Measurements from ENCODE around the gene CHKA. TPM values are rescaled to one million over a fixed set of nuclear protein-coding genes. Genes with fewer than 3 reads are reported as not detected.
A peak's percentile ranks its signal among the peaks of the same experiment; 100 is the strongest.

Gene CHKA
- total and polyA plus RNA-seq, 4 experiments from 2014 or later: 1.5 to 2.7 (median 2.6) TPM

DNA sequence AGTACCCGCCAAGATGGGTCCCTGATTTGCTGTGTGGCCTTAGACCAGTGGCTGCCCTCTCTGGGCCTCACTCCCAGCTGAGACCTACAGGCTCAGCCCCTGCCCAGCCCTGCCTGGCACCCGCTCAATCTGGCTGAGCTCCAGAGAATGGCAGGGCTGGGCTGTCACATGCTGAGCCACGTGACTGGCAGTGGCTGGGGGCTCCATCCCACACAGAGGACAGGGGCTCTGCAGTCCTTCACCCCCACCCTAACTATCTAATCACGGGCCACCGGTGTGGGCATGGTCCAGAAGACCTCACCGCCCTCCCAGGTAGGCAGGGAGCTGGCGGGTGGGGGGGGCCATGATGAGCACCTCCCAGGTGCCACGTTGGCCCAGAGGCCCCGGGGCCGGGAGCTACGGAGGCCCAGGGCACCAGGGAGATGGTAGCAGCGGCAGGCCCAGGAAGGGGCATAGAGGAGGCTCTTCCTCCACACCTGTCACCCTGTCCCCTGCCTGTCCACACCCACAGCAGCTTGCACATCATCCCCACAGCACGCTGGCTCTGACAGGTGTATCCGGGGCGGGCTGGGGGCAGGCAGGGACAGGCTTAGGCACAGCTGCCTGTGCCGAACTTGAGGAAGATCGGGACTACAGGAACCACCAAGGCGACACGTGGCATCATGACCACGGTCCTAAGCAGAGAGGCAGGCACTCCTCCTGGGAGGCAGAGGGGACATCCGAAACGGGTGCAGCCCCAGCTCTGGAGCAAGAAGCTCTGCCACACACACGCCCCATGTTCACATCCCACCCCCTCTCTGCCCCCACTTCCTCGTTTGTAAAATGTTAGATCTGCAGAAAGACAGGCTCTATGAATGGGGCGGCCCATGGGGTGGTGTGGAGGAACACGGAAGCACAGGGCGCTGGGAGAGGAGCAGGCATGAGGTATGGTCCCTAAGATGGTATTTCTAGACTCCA lies 112.5 kb downstream of the CHKA start:
- Mint-ChIP-seq H3K27ac (peak overlapping the region in 3 of 7 donors; percentile 3 to 66 (median 14)), H3K27me3 (no peaks in the 10 kb centered on the region), H3K9me3 (no peaks in the 10 kb centered on the region), H3K4me1 (peaks cover 2 to 11% (median 8%) of the 10 kb centered on the region in 4 donors), H3K36me3 (no peaks in the 10 kb centered on the region), H3K4me3 (no peak overlapping the region)
- DNase-seq: peak in 1 of 5 donors; percentile 43
- ChIA-PET POLR2A (ENCODE audit: partially characterized antibody) (no interaction called here), CTCF (ENCODE audit: partially characterized antibody) (no interaction called here)
- H3K4me1 ChIP-seq (ENCODE audit: insufficient read depth, low read length): peaks cover 11% of the 10 kb centered on the region
- H3K27me3 ChIP-seq (ENCODE audit: insufficient read depth, low read length): no peaks in the 10 kb centered on the region
- no peaks in the 10 kb centered on the region for H3K9me3 ChIP-seq (ENCODE audit: control insufficient read depth in 1 of 2, low read length in 2 of 2)
- intact Hi-C loops (cut with micrococcal nuclease): no loop called here
- no peak overlapping the region for H3K4me3 ChIP-seq (ENCODE audit: low read length in 2 of 2)
- H3K36me3 ChIP-seq (ENCODE audit: insufficient read depth, low read length): no peaks in the 10 kb centered on the region
- no peak overlapping the region for H3K27ac ChIP-seq (ENCODE audit: low read depth, low read length)

DNA sequence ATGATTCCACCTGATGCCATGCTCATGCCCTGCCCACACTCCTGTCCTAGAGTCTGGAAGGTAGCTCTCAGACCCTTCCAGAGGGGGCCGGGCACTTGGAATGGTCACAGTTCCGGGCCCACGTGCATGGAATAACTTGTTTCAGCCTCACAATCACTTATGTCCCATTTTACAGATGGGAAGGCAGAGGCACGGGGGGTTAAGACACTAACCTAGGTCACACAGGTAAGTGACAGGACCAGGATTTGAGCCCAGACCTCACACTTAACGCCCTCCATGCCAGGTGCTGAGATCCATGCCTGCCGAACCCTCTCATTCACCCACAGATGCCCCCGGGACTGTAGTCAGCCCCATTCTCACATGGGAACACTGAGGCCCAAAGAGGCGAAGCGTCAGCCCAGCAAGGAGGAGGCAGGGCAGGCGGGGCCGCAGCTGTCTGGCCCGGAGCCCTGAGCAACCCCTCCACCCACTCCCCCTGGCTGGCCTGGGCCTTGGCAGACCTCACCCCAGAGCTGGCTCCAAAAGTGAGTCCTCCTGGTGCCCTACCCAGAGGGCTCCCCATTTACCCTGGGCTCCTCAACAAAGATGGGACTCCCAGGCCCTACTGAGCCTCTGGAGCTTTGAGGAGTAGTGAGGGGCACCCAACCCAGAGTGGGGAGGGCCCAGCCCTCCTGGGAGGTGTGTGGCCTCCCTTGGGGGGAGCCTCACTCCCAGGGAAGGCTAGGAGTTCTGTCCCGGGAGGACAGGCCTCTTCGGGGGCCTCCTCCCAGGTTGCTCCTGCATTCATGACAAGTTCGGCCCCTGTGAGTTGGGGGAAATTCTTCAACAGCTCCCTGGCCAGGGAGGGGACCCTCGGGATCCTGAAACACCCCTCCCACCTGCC lies 113.4 kb downstream of the CHKA start:
- CTCF ChIA-PET (ENCODE audit: partially characterized antibody): no interaction called here
- Mint-ChIP-seq H3K27ac (no peak overlapping the region), H3K4me1 (peaks cover 5 to 14% (median 10%) of the 10 kb centered on the region in 4 donors), H3K27me3 (no peaks in the 10 kb centered on the region), H3K4me3 (no peak overlapping the region), H3K36me3 (no peaks in the 10 kb centered on the region), H3K9me3 (peaks cover 0 to under 1% (median 0%) of the 10 kb centered on the region in 8 donors)
- no peaks in the 10 kb centered on the region for H3K9me3 ChIP-seq (ENCODE audit: control insufficient read depth in 1 of 2, low read length in 2 of 2)
- POLR2A ChIA-PET (ENCODE audit: partially characterized antibody): no interaction called here
- DNase-seq: peak in 1 of 5 donors; percentile 9
- H3K36me3 ChIP-seq (ENCODE audit: insufficient read depth, low read length): no peaks in the 10 kb centered on the region
- H3K27ac ChIP-seq (ENCODE audit: low read depth, low read length): no peak overlapping the region
- H3K27me3 ChIP-seq (ENCODE audit: insufficient read depth, low read length): no peaks in the 10 kb centered on the region
- H3K4me3 ChIP-seq (ENCODE audit: low read length in 2 of 2): no peak overlapping the region
- peaks cover 11% of the 10 kb centered on the region for H3K4me1 ChIP-seq (ENCODE audit: insufficient read depth, low read length)
- intact Hi-C loops (cut with micrococcal nuclease): no loop called here

DNA sequence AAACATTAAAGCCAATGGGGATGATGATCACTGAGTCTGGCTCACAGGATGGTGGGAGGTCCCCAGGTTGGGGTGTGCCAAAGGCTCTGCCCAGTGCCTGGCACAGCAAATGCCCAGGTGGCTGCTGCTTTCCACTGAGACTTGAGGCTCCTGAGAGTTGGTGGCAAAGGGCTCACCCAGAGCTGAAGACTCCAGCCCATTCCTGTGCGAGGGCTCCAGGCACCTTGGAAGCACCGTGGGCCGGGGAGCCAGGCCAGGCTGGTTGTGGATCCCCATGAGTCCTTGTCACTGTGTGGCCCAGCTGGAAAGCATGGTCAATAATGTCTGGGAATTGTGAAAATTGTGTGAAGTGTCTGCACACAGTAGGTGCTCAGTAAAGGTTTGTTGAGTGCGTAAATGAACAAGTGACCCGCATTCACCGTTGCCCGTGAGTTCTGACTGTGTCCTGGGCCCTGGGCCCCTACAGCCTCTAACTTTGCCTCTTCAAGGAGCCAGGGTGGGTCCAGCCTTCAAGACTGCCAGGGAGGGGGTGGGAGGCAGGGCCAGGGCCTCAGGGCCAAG lies 114.5 kb downstream of the CHKA start:
- no peaks in the 10 kb centered on the region for H3K27me3 ChIP-seq (ENCODE audit: insufficient read depth, low read length)
- Mint-ChIP-seq H3K36me3 (no peaks in the 10 kb centered on the region), H3K4me1 (peaks cover 8 to 22% (median 15%) of the 10 kb centered on the region in 4 donors), H3K27ac (peak overlapping the region in 1 of 7 donors; percentile 41), H3K27me3 (no peaks in the 10 kb centered on the region), H3K9me3 (peaks cover 0 to 3% (median 0%) of the 10 kb centered on the region in 8 donors), H3K4me3 (peak overlapping the region in 2 of 8 donors; percentile 12 to 30)
- H3K4me3 ChIP-seq (ENCODE audit: low read length in 2 of 2): no peak overlapping the region
- H3K27ac ChIP-seq (ENCODE audit: low read depth, low read length): no peak overlapping the region
- CTCF ChIA-PET (ENCODE audit: partially characterized antibody): no interaction called here
- no peaks in the 10 kb centered on the region for H3K9me3 ChIP-seq (ENCODE audit: control insufficient read depth in 1 of 2, low read length in 2 of 2)
- POLR2A ChIA-PET (ENCODE audit: partially characterized antibody): no interaction called here
- intact Hi-C loops (cut with micrococcal nuclease): no loop called here
- H3K36me3 ChIP-seq (ENCODE audit: insufficient read depth, low read length): no peaks in the 10 kb centered on the region
- no peak for DNase-seq
- peaks cover 11% of the 10 kb centered on the region for H3K4me1 ChIP-seq (ENCODE audit: insufficient read depth, low read length)

DNA sequence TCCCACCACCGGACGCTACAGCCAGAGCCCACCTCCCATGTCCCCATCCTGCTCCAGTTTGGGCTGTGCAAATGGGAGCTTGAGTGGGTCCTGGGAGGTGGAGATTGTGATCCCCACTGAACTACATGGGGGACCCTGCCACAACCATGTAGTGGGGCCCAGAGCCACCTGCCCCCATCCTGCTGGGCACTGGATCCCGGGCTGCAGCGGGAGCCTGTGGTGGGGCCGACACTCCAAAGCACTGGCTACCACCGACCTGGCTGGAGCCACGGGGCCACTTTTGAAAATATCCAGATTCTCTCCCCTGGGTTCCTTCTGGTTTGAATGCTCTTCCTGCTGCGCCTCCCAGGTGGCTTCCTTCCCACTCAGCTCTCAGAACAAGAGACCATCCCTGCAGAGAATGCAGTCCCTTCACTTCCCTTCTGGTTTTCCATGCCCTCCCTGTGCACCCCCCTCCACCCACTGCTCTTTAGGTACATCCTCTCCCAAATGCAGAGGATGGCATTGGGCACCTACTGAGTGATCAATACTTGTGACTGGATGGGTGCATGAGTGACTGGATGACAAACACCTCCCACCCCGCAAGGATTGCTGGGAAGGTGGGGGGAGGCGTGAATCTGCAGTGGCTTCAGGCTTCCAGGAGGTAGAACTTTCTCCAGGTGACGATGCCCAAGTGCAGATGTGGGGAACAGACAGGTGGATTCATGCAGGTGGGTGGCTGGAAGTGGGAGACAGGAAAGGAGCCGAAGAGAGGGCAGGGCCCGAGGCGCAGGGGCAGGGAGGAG lies 116.4 kb downstream of the CHKA start:
- peak overlapping the region; percentile 53 to 89 (median 80) for H3K27ac Mint-ChIP-seq
- Histone ChIP-seq H3K36me3 (ENCODE audit: insufficient read depth, low read length) (no peaks in the 10 kb centered on the region), H3K4me1 (ENCODE audit: insufficient read depth, low read length) (peaks cover 11% of the 10 kb centered on the region), H3K4me3 (ENCODE audit: low read length in 2 of 2) (peak overlapping the region; percentile 52 to 59), H3K9me3 (ENCODE audit: control insufficient read depth in 1 of 2, low read length in 2 of 2) (no peaks in the 10 kb centered on the region), H3K27me3 (ENCODE audit: insufficient read depth, low read length) (no peaks in the 10 kb centered on the region), H3K27ac (ENCODE audit: low read depth, low read length) (no peak overlapping the region)
- DNase-seq: peak in 1 of 5 donors; percentile 33
- ChIA-PET POLR2A (ENCODE audit: partially characterized antibody) (interaction anchor here (2.2 kb wide), 1 partner anchor 35 kb away, joined by 12 read pairs; the partner anchor contains the start of gene TCIRG1), CTCF (ENCODE audit: partially characterized antibody) (no interaction called here)
- H3K36me3 Mint-ChIP-seq: no peaks in the 10 kb centered on the region
- intact Hi-C loops (cut with micrococcal nuclease): loop anchor here (1.0 to 5.0 kb wide), 3 partner anchors 26 to 208 kb away; partner anchors contain the start of genes KMT5B and NDUFS8
- H3K4me1 Mint-ChIP-seq: peaks cover 8 to 28% (median 15%) of the 10 kb centered on the region in 4 donors
- peak overlapping the region; percentile 86 to 94 (median 88) for H3K4me3 Mint-ChIP-seq
- H3K27me3 Mint-ChIP-seq: no peaks in the 10 kb centered on the region
- H3K9me3 Mint-ChIP-seq: peaks cover 0 to 3% (median 0%) of the 10 kb centered on the region in 8 donors

DNA sequence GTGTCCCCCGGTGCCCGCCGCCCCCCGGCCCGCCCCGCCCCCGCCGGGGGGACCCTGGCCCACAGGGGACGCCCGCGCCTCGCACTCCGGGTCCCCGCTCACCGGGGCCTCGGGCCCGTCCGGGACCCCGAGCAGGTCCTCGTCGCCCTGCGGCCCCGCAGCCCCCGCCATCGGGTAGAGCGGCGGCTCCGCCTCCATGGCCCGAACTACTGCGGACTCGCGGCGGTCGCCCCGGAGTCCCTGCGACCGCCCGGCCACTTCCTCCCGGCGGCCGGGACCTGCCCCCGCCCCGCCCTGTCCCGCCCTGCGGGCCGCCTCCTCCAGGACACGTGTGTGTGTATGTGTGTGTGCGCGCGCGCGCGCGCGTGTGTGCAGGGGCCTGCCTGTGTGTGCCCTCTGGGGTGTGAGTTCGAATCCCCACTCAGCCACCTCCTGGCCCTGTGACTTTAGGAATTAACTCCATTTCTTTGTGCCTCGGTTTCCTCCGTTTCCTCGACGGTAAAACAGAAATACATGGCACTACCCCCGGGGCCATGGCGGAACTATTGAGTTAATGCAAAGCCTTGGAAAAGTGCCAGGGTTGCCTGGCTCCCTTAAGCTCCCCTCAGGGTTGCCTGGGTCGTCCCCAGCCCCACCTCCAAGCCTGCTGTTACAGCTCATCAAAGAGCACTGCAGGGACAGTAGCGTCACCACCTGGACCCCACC lies 117.2 kb downstream of the CHKA start, which contains the start of gene UNC93B1:
Gene UNC93B1 (minus strand): TSS at position 252 of the 705 bp plus-strand sequence. CDS start 54 bp downstream, at position 198.
- Histone ChIP-seq H3K27me3 (ENCODE audit: insufficient read depth, low read length) (no peaks in the 10 kb centered on the region), H3K4me3 (ENCODE audit: low read length in 2 of 2) (peak within 1 kb of the TSS; percentile 52 to 59), H3K27ac (ENCODE audit: low read depth, low read length) (no peak within 1 kb of the TSS), H3K36me3 (ENCODE audit: insufficient read depth, low read length) (no peaks in the 10 kb centered on the region), H3K9me3 (ENCODE audit: control insufficient read depth in 1 of 2, low read length in 2 of 2) (no peaks in the 10 kb centered on the region), H3K4me1 (ENCODE audit: insufficient read depth, low read length) (peaks cover 11% of the 10 kb centered on the region)
- no peaks in the 10 kb centered on the region for H3K27me3 Mint-ChIP-seq
- CTCF ChIA-PET (ENCODE audit: partially characterized antibody): no interaction called here
- intact Hi-C loops (cut with micrococcal nuclease): loop anchor here (1.0 to 5.0 kb wide), 3 partner anchors 26 to 208 kb away; partner anchors contain the start of genes KMT5B and NDUFS8
- peak; percentile 77 to 84 (median 78) for DNase-seq
- POLR2A ChIA-PET (ENCODE audit: partially characterized antibody): interaction anchor here (1.9 to 2.2 kb wide), 2 partner anchors 36 to 119 kb away, joined by 4 to 12 read pairs; partner anchors contain the start of gene TCIRG1
- H3K27ac Mint-ChIP-seq: peak within 1 kb of the TSS; percentile 73 to 90 (median 88)
- H3K4me1 Mint-ChIP-seq: peaks cover 8 to 31% (median 15%) of the 10 kb centered on the region in 4 donors
- peak within 1 kb of the TSS; percentile 86 to 94 (median 88) for H3K4me3 Mint-ChIP-seq
- no peaks in the 10 kb centered on the region for H3K36me3 Mint-ChIP-seq
- H3K9me3 Mint-ChIP-seq: peaks cover 0 to 3% (median 0%) of the 10 kb centered on the region in 8 donors
